HG03039 (cell line): Measurements from ENCODE around the gene TMEM151A.
"Not testable (repeated sequence)": the region's sequence is repeated elsewhere in the genome, so short reads cannot be mapped to it uniquely, and the experiment has no call there.

Source experiments
- ATAC-seq: cut with Tn5 transposase; IDR thresholded peaks from one replicate; pipeline ENCODE4 v1.9.1; 2021; ENCODE audit warnings: mild to moderate bottlenecking, moderate library complexity; ENCODE audit not compliant: unreplicated experiment

TMEM151A gene

GRCh38 chr11:66291706-66292542 lies at the start of gene TMEM151A:
Gene TMEM151A, plus strand, starts transcription at chr11:66291894. Its CDS starts 120 bp downstream, at chr11:66292014.
- no peak for ATAC-seq

GRCh38 chr11:66242095-66242765 lies 49.5 kb upstream of the TMEM151A start:
- no peak for ATAC-seq

- ATAC-seq = no peak
Measured at GRCh38 chr11:66243782-66244535, 47.7 kb upstream of the TMEM151A start.

DNA sequence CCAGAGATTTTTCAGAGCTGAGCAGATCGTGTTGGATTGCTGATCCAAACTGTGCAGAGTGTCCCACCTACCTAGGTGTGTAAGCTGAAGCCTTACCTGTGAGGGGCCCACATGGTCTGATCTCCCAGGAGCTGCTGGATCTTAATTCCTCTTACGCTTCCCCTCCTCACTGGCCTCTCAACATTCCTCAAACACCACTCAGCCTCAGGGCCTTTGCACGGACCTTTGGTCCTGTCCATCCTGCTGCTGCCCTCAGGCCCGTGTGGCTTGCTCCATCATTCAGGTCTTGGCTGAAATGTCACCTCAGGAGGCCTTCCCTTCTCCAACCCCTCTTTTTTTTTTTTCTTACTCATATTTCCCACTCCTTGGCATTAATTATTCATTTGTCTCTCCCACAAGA lies 44.4 kb upstream of the TMEM151A start:
- no peak for ATAC-seq

DNA sequence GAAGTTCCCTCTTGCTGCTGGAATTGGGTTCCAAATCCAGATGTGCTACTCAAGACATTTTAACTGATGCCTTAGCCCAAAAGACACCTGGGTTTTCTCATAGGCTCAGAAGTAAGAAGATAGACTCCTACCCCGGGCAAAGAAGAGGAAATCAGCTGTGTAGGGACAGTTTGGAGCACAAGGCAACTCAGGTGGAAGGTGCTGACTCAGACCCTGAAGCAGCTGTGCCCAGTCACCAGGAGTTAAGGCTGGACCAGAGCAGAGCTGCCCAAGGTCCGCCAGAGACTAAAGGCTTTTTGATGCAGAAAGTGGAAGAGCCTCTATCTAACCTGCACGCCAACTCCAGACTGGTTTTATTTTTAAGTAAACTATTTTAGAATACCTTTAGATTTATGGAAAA lies 43.9 kb upstream of the TMEM151A start:
- no peak for ATAC-seq

DNA sequence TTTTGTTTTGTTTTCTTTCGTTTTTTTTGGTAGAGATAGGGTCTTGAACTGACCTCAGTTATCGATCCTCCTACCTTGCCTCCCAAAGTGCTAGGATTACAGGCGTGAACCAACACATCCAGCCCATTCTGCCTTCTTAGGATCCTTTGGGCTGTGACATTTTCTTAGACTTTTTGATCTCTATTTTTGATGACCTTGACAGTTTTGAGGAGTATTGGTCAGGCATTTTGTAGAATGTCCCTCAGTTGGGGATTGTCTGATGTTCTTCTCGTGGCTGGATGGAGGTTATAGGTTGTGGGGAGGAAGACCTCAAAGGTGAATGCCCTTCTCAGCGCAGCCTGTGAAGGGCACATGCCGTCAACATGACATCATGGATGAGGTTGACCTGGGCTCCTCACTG lies 42.8 kb upstream of the TMEM151A start:
- ATAC-seq = no peak

DNA sequence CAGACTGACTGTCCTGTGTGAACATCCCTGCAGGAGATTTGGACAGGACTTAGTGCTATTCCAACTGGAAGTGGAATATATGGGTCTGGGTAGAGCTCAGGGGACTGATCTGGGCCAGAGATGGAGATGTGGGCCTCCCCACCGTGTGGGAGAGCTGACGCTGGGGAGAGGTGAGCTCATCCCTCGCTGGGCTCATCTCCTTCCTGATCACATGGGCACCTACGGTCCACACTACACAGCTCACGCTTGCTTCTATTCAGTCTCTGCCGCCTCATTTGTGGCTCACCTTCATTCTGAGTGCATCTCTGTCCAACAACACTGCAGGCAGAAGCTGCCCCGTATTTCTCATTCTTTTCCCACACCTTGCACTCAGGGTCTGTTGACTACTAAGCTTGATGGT lies 39.9 kb upstream of the TMEM151A start:
- no peak for ATAC-seq

DNA sequence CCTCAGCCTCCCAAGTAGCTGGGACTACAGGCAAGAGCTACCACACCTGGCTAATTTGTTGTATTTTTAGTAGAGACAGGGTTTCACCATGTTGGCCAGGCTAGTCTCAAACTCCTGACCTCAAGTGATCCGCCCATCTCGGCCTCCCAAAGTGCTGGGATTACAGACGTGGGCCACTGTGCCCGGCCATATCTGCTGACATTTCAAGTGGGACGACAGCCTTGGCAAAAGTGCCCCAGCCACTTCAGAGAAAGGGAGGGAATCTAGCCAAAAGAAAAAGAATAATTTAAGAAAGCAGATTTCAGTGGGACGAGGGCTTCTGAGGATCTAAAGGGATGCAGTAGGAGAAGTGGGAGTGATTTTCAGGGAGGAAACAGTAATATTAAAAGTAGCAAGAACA lies 38.6 kb upstream of the TMEM151A start:
- ATAC-seq = not testable (repeated sequence)

DNA sequence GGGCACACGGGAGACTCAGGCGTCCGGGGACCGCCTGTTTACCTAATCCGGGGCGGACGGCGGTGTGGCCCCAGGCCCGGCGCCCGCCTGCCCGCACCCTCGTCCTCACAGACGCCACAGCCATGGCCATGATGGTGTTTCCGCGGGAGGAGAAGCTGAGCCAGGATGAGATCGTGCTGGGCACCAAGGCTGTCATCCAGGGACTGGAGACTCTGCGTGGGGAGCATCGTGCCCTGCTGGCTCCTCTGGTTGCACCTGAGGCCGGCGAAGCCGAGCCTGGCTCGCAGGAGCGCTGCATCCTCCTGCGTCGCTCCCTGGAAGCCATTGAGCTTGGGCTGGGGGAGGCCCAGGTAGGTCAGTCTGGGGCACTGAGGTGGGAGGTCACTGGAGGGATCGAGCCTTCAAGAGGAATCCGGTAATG lies 33.2 kb upstream of the TMEM151A start:
- ATAC-seq = no peak

DNA sequence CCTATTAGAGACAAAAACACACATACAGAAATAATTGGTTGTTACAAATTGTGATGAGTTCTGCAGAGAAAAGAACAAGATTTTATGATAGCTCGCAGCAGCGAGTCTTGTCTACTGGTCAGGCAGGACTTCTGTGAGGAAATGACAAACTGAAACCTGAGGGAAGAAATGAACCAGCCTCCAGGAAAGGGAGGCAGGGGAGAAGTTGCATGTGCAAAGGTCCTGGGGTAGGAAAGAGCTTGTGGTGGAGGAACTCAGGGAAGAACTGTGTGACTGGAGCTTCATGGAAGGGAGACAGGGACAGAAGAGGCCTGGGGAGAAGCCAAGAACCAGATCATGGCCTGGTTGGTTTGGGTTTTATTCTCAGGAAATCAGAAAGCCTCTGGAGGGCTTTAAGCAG lies 32.5 kb upstream of the TMEM151A start:
- ATAC-seq = no peak

GRCh38 chr11:66259956-66260355 lies 31.7 kb upstream of the TMEM151A start:
- ATAC-seq = no peak

DNA sequence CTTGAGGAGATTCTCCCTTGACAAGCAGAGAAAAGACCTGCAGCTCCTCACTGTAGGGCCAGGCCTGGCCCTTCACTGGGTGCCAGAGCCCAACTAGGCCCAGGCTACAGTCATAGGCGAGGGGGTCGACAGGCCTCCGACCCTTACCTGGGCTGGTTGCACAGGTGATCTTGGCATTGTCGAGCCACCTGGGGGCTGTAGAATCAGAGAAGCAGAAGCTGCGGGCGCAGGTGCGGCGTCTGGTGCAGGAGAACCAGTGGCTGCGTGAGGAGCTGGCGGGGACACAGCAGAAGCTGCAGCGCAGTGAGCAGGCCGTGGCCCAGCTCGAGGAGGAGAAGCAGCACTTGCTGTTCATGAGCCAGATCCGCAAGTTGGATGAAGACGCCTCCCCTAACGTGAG lies 30.1 kb upstream of the TMEM151A start:
- no peak for ATAC-seq

DNA sequence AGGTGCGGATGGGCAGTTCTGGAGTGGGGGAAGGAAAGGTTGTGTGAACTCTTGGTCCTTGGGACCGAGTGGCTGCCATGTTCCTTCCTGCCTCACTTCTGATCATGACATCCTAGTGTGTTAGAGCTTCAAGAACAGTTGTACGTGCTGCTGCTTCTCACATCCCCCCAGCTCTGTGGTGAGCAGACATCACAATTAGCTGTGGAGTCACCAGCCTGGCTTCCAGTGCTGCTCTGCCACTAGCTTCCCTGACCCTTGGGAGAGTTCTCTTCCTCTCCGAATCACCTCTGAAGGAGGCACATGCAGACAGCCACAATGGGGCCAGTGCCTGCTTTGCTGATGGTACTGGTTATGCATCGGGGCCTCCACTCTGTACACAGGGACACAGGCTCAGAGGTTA lies 29.5 kb upstream of the TMEM151A start:
- ATAC-seq = no peak

DNA sequence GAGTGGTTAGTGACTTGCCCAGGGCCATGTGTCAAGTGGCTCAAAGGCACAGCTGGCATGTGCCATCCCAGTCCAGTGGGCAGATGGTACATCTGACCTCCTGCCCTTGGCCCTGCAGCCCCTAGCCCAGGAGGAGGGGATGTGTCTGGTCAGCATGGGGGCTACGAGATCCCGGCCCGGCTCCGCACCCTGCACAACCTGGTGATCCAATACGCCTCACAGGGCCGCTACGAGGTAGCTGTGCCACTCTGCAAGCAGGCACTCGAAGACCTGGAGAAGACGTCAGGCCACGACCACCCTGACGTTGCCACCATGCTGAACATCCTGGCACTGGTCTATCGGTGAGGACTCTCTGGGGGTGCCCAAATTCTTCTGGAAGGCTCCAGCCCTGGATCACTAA lies 29.0 kb upstream of the TMEM151A start:
- ATAC-seq = no peak

- ATAC-seq = no peak
Measured at GRCh38 chr11:66263231-66263630, 28.5 kb upstream of the TMEM151A start.

DNA sequence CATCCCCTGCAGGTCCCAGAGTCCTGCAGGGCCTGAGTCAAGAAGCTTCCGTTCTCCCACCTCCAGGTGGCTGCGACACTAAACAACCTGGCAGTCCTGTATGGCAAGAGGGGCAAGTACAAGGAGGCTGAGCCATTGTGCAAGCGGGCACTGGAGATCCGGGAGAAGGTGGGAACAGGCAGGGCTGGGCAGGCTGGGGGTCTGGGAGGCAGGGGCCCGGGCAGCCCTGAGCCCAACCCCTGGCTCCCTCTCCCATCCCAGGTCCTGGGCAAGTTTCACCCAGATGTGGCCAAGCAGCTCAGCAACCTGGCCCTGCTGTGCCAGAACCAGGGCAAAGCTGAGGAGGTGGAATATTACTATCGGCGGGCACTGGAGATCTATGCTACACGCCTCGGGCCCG lies 27.9 kb upstream of the TMEM151A start:
- no peak for ATAC-seq

DNA sequence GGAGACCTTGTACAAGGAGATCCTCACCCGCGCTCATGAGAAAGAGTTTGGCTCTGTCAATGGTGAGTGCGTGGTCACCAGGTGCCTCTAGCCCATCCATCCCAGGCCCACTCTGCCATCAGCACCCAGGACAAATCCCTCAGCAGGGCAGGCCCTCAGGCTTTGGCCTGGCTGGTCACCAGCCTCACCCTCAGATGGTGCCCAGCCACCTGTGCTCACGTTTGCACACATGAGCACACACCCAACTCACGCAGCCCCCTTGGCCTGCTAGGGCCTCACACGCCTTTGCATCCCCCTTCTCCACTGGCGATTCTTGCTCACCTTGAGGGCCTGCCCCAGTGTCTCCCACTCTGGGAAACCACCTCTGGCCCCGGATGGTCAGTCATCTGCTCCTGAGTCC lies 27.3 kb upstream of the TMEM151A start:
- no peak for ATAC-seq

DNA sequence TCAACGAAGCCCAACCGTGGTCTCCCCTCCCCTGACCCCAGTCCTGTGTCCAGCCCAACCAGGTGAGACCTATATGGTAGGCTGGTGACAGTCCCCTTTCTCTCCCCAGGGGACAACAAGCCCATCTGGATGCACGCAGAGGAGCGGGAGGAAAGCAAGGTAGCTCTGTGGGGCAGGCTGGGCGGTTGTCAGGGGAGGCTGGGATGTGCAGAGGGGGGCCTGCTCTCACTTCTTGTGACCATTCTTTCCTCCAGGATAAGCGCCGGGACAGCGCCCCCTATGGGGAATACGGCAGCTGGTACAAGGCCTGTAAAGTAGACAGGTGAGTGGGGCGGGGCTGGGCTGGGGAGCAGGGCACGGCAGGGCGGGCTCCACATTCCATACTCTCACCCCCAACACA lies 26.8 kb upstream of the TMEM151A start:
- ATAC-seq = no peak

DNA sequence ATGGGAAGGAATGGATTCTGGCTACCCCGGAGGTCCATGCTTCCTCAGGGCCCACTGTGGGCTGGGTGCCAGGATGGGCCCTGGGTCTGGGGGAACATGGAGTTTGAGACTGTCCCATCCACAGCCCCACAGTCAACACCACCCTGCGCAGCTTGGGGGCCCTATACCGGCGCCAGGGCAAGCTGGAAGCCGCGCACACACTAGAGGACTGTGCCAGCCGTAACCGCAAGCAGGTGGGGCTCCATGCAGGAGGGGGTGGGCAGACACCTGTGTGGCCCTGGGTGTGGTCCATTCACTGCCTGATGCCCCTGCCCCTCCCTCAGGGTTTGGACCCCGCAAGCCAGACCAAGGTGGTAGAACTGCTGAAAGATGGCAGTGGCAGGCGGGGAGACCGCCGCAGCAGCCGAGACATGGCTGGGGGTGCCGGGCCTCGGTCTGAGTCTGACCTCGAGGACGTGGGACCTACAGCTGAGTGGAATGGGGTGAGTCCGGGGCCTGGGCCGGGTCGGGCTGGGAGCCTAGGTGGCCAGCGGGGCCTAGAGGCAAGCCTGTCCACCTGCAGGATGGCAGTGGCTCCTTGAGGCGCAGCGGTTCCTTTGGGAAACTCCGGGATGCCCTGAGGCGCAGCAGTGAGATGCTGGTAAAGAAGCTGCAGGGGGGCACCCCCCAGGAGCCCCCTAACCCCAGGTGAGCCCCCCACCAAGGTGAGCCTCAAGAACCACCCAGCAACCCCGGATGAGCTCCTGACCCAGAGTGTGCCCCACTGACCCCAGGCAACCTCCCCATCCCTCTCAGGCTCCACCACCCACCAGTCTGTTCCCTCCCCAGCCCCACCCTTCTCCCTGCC lies 25.9 kb upstream of the TMEM151A start:
- ATAC-seq = no peak

DNA sequence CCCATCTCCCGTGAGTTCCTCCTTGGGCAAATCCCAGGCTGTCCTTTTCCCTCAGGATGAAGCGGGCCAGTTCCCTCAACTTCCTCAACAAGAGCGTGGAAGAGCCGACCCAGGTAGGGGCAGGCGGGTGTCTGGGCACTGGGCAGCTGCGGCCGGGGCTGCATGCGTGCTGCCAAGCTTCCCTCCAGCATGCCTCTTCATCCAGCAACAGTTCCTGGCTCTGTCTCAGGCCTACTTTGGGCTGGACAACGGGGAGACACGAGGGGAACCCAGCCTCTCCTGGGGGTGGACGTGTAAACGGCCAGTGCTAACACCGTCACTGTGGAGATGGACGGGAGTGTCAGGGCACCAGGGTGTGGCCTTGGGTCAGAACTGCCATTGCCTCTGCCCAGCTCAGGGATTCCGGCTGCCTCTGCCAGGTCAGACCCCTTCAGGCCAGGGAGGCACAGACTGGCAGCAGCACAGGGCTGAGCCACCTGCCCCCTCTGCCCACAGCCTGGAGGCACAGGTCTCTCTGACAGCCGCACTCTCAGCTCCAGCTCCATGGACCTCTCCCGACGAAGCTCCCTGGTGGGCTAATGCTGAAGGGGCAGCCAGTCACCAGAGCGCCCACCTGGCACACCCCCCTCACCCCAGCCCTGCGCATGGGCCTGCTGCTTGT lies 25.2 kb upstream of the TMEM151A start:
- no peak for ATAC-seq
